ENCODE data around the gene CBX2. TPM values are rescaled to one million over a fixed set of nuclear protein-coding genes. Genes with fewer than 3 reads are reported as not detected.

The CBX2 gene
- total and polyA plus RNA-seq, 2 of the 4 experiments (the other 2 are of a cell fraction): 2.0 to 3.2 TPM

DNA sequence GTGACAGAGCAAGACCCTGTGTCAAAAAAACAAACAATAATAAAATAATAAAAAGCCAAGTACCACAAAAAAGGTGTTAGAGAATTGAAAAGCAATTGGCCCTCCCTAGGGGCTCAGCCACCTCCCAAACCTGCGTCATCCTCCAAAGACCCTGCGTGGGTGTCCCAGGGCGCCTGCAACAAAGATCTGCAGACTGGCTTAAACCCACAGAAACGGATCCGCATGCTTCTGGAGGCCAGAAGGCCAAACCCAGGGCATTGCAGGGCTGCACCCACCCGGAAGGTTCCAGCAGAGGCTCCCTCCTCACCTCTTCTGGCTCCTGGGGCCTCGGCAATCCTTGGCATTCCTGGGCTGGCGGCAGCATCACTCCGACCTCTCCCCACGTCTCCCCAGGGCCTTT lies 45.7 kb upstream of the CBX2 start:
- Histone ChIP-seq H3K9me3 (ENCODE audit: control insufficient read depth, insufficient read depth, low read length) (no peaks in the 10 kb centered on the region), H2AK5ac (ENCODE audit: low read depth, low read length) (no peak overlapping the region), H3K4me2 (ENCODE audit: low read depth, low read length) (no peak overlapping the region), H2AK9ac (replicated peaks; ENCODE audit: low read depth, low read length, poor library complexity) (no peak overlapping the region), H3K4ac (ENCODE audit: low read depth, low read length) (no peak overlapping the region), H3K27ac (ENCODE audit: insufficient read depth, low read length) (no peak overlapping the region), H3K18ac (ENCODE audit: low read depth, low read length) (no peak overlapping the region), H3K56ac (ENCODE audit: extremely low read depth, insufficient read depth, low read length) (no peak overlapping the region), H2BK20ac (ENCODE audit: low read depth, low read length) (no peak overlapping the region), H3K27me3 (ENCODE audit: control insufficient read depth, insufficient read depth, low read length) (peaks cover 14% of the 10 kb centered on the region; the same call in 1 of the 2 replicates), H2BK5ac (ENCODE audit: low read depth, low read length, poor library complexity, severe bottlenecking) (no peak overlapping the region), H3K23ac (ENCODE audit: low read depth, low read length) (no peak overlapping the region), H2AFZ (replicated peaks; ENCODE audit: low read length, poor library complexity) (no peak overlapping the region), H3K14ac (replicated peaks; ENCODE audit: low read depth, low read length) (no peak overlapping the region), H2BK120ac (ENCODE audit: low read depth, low read length) (no peak overlapping the region), H3K4me3 (ENCODE audit: insufficient read depth, low read depth, low read length) (no peak overlapping the region), H4K5ac (ENCODE audit: low read depth, low read length) (no peak overlapping the region), H3K79me1 (ENCODE audit: low read depth in 1 of 2, low read length in 2 of 2) (no peaks in the 10 kb centered on the region), H3K9ac (ENCODE audit: low read depth, low read length) (no peak overlapping the region), H4K20me1 (ENCODE audit: insufficient read depth, low read length) (no peaks in the 10 kb centered on the region), H3K9me1 (ENCODE audit: insufficient read depth, low read length) (peaks cover 3% of the 10 kb centered on the region; the same call in 1 of the 2 replicates), H4K8ac (ENCODE audit: low read depth in 2 of 2, low read length in 2 of 2) (no peak overlapping the region), H3K4me1 (ENCODE audit: control insufficient read depth, insufficient read depth, low read length) (no peaks in the 10 kb centered on the region), H4K91ac (ENCODE audit: insufficient read depth, low read depth, low read length) (no peak overlapping the region), H3K36me3 (ENCODE audit: control insufficient read depth, insufficient read depth, low read length) (no peaks in the 10 kb centered on the region), H2BK15ac (ENCODE audit: low read depth, low read length) (no peak overlapping the region)
- intact Hi-C loops (cut with micrococcal nuclease) (no loop called here), in situ Hi-C loops (cut with MboI; ENCODE audit: low sequenced_read_pairs) (no loop called here), dilution Hi-C loops (cut with HindIII; ENCODE audit: low sequenced_read_pairs, unreplicated experiment) (no loop called here)
- 80% methylated on average over 2 of the region's 10 CpGs; no CpG with 5 or more reads in 1 of the 2 experiments for WGBS, 2 experiments (ENCODE audit: extremely low coverage in 2 of 2, insufficient read length in 1 of 2)
- TF ChIP-seq, protein P1, sequence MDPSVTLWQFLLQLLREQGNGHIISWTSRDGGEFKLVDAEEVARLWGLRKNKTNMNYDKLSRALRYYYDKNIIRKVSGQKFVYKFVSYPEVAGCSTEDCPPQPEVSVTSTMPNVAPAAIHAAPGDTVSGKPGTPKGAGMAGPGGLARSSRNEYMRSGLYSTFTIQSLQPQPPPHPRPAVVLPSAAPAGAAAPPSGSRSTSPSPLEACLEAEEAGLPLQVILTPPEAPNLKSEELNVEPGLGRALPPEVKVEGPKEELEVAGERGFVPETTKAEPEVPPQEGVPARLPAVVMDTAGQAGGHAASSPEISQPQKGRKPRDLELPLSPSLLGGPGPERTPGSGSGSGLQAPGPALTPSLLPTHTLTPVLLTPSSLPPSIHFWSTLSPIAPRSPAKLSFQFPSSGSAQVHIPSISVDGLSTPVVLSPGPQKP (IDR thresholded peaks at IDR 0.05; ENCODE audit: borderline replicate concordance, low read depth, low read length): no peak
- TF ChIP-seq CHD1 (IDR thresholded peaks at IDR 0.05; ENCODE audit: low read depth, low read length) (no peak), RAD21 (IDR thresholded peaks at IDR 0.05; ENCODE audit: low read length) (no peak), RCOR1 (IDR thresholded peaks at IDR 0.05; ENCODE audit: insufficient replicate concordance, low read length) (no peak), FOS (IDR thresholded peaks at IDR 0.05; ENCODE audit: low read depth, low read length) (no peak), SMC3 (IDR thresholded peaks at IDR 0.05; ENCODE audit: low read depth, low read length) (no peak), MXI1 (IDR thresholded peaks at IDR 0.05; ENCODE audit: borderline replicate concordance, low read depth, low read length) (no peak), MAFK (IDR thresholded peaks at IDR 0.05; ENCODE audit: low read depth, low read length) (no peak), POLR2A (IDR thresholded peaks at IDR 0.05; ENCODE audit: low read depth, low read length) (no peak), NFE2L2 (IDR thresholded peaks at IDR 0.05; ENCODE audit: low read depth, low read length) (no peak), CEBPB (IDR thresholded peaks at IDR 0.05; ENCODE audit: low read depth, low read length) (no peak), MAZ (IDR thresholded peaks at IDR 0.05; ENCODE audit: borderline replicate concordance, low read depth, low read length) (no peak), RFX5 (IDR thresholded peaks at IDR 0.05; ENCODE audit: low read depth, low read length) (no peak), BHLHE40 (IDR thresholded peaks at IDR 0.05; ENCODE audit: low read depth, low read length) (no peak)
- TF ChIP-seq, protein P2, sequence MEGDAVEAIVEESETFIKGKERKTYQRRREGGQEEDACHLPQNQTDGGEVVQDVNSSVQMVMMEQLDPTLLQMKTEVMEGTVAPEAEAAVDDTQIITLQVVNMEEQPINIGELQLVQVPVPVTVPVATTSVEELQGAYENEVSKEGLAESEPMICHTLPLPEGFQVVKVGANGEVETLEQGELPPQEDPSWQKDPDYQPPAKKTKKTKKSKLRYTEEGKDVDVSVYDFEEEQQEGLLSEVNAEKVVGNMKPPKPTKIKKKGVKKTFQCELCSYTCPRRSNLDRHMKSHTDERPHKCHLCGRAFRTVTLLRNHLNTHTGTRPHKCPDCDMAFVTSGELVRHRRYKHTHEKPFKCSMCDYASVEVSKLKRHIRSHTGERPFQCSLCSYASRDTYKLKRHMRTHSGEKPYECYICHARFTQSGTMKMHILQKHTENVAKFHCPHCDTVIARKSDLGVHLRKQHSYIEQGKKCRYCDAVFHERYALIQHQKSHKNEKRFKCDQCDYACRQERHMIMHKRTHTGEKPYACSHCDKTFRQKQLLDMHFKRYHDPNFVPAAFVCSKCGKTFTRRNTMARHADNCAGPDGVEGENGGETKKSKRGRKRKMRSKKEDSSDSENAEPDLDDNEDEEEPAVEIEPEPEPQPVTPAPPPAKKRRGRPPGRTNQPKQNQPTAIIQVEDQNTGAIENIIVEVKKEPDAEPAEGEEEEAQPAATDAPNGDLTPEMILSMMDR (conservative IDR thresholded peaks at IDR 0.05; ENCODE audit: low read depth, low read length): no peak
- TF ChIP-seq, protein P3, sequence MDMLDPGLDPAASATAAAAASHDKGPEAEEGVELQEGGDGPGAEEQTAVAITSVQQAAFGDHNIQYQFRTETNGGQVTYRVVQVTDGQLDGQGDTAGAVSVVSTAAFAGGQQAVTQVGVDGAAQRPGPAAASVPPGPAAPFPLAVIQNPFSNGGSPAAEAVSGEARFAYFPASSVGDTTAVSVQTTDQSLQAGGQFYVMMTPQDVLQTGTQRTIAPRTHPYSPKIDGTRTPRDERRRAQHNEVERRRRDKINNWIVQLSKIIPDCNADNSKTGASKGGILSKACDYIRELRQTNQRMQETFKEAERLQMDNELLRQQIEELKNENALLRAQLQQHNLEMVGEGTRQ (IDR thresholded peaks at IDR 0.05; ENCODE audit: low read depth, low read length): no peak
- POLR2A ChIA-PET (ENCODE audit: unreplicated experiment): interaction anchor here (0.5 kb wide), 1 partner anchor 101 kb away, joined by 9 read pairs; no protein-coding TSS in a partner anchor
- no TSS peak for BruUV-seq (replicated peaks)
- CTCF ChIA-PET: no interaction called here
- no peak for ATAC-seq (ENCODE audit: low read depth)
- no peak for DNase-seq
